HepG2 (cell line): ENCODE measurements around the gene TRAIP. TPM values are rescaled to one million over a fixed set of nuclear protein-coding genes. Genes with fewer than 3 reads are reported as not detected.

Experiments used
- ATF2 ChIP-seq: sonication (generic); formaldehyde crosslinking; IDR thresholded peaks from 2 replicates; pipeline ENCODE4 v1.4.0; 2020; ENCODE audit warnings: missing genetic modification reagents
- FOXO1 ChIP-seq: sonication (generic); formaldehyde crosslinking; IDR thresholded peaks from 2 replicates; pipeline ENCODE4 v1.4.0; 2020; ENCODE audit warnings: missing genetic modification reagents
- GPN1 ChIP-seq: sonication (generic); formaldehyde crosslinking; IDR thresholded peaks from 2 replicates; pipeline ENCODE4 v1.5.1; 2020; ENCODE audit warnings: missing genetic modification reagents, borderline replicate concordance
- GTF3A ChIP-seq: sonication (generic); formaldehyde crosslinking; conservative IDR thresholded peaks from 2 replicates; pipeline ENCODE4 v1.4.0; 2020; ENCODE audit warnings: mild to moderate bottlenecking, missing genetic modification reagents
- HDAC1 ChIP-seq: sonication (generic); formaldehyde crosslinking; IDR thresholded peaks from 2 replicates; pipeline ENCODE4 v1.5.1; 2020; ENCODE audit warnings: mild to moderate bottlenecking, missing genetic modification reagents
- HMG20B ChIP-seq: conservative IDR thresholded peaks from 2 replicates; pipeline ENCODE4 v1.6.1; 2016; ENCODE audit warnings: missing genetic modification reagents, missing compliant biosample characterization
- IRF9 ChIP-seq: sonication (generic); formaldehyde crosslinking; IDR thresholded peaks from 2 replicates; pipeline ENCODE4 v1.8.0; 2022; ENCODE audit warnings: missing genetic modification reagents, mild to moderate bottlenecking, borderline replicate concordance
- ISL2 ChIP-seq: sonication (generic); formaldehyde crosslinking; IDR thresholded peaks from 2 replicates; pipeline ENCODE4 v1.5.0; 2020; ENCODE audit warnings: missing genetic modification reagents
- MTF1 ChIP-seq: sonication (generic); formaldehyde crosslinking; IDR thresholded peaks from 2 replicates; pipeline ENCODE4 v1.5.0; 2020; ENCODE audit warnings: missing genetic modification reagents
- MXD4 ChIP-seq: IDR thresholded peaks from 2 replicates; pipeline ENCODE4 v1.6.1; 2016; ENCODE audit warnings: mild to moderate bottlenecking, missing biosample characterization, missing genetic modification reagents
- MYPOP ChIP-seq: sonication (generic); formaldehyde crosslinking; IDR thresholded peaks from 2 replicates; pipeline ENCODE4 v1.8.1; 2023; ENCODE audit warnings: mild to moderate bottlenecking, moderate library complexity, missing genetic modification reagents
- NR1H2 ChIP-seq: sonication (generic); formaldehyde crosslinking; IDR thresholded peaks from 2 replicates; pipeline ENCODE4 v1.8.1; 2022; ENCODE audit warnings: low read depth, missing genetic modification reagents, borderline replicate concordance
- PHF8 ChIP-seq: sonication (generic); formaldehyde crosslinking; IDR thresholded peaks from 2 replicates; pipeline ENCODE4 v1.5.0; 2020; ENCODE audit warnings: missing genetic modification reagents
- SAP130 ChIP-seq: IDR thresholded peaks from 2 replicates; pipeline ENCODE4 v1.6.1; 2016; ENCODE audit warnings: low read depth
- SUZ12 ChIP-seq: fragments of 150-350 bp; IDR thresholded peaks from 2 replicates; pipeline ENCODE4 v1.6.1; 2014; ENCODE audit warnings: low read depth, low read length
- YY1 ChIP-seq: IDR thresholded peaks from 2 replicates; pipeline ENCODE4 v1.6.1; 2011; ENCODE audit warnings: low read length, low read depth, moderate library complexity, mild to moderate bottlenecking; ENCODE audit not compliant: insufficient read depth, insufficient replicate concordance
- ZNF142 ChIP-seq: sonication (generic); formaldehyde crosslinking; IDR thresholded peaks from 2 replicates; pipeline ENCODE4 v1.4.0; 2020; ENCODE audit warnings: missing genetic modification reagents
- ZNF207 ChIP-seq: fragments of 450-650 bp; IDR thresholded peaks from 2 replicates; pipeline ENCODE4 v1.6.1; 2016; ENCODE audit warnings: antibody characterized with exemption, borderline replicate concordance
- ZNF674 ChIP-seq: sonication (generic); formaldehyde crosslinking; IDR thresholded peaks from 2 replicates; pipeline ENCODE4 v1.5.0; 2020; ENCODE audit warnings: low read depth, mild to moderate bottlenecking, missing genetic modification reagents
- ZNF777 ChIP-seq: sonication (generic); formaldehyde crosslinking; IDR thresholded peaks from 2 replicates; pipeline ENCODE4 v1.4.0; 2020; ENCODE audit warnings: missing genetic modification reagents
- polyA plus RNA-seq, 8 experiments: library from polyadenylated mRNA; depleted of rRNA in 3 of 8; stranded (reverse) in 7 of 8; unstranded in 1 of 8; fragments of >200 nt; fragmentation: Illumina TruSeq in 4 of 8; extraction: Trizol in 4 of 8; gene quantifications; 2 replicates each; pipeline versions ENCODE4 v1.2.1 to v1.2.3, GENCODE V29; 2011 to 2016; ENCODE audit warnings: low read depth in 4 of 8, missing spikeins in 1 of 8, mixed read lengths in 1 of 8; ENCODE audit not compliant: insufficient read depth in 1 of 8
- total RNA-seq, 5 experiments: library from RNA; depleted of rRNA; stranded (reverse); fragments of >200 nt; fragmentation: Illumina TruSeq; extraction: Trizol; gene quantifications; 2 replicates each; pipeline ENCODE4 v1.2.3, GENCODE V29; 2016; ENCODE audit warnings: low read depth in 1 of 5

TRAIP gene
- total and polyA plus RNA-seq, 2 of the 13 experiments (the other 11 are each of a cell fraction or from before 2014, with no cell fraction given) = 13.9 to 23.9 TPM

- TF ChIP-seq ZNF142 (CRISPR knock-in tag) = no peak
- 0 out of 2 replicates have a peak, but pooled peaks have one; percentile 25 for TF ChIP-seq MXD4 (CRISPR knock-in tag)
- TF ChIP-seq GTF3A (CRISPR knock-in tag) = no peak
- TF ChIP-seq SUZ12 = no peak
- TF ChIP-seq HDAC1 (CRISPR knock-in tag) = peak; percentile 77
- TF ChIP-seq MYPOP (CRISPR knock-in tag) = peak; percentile 24; the same call in 1 of the 2 replicates
- peak; percentile 46 for TF ChIP-seq YY1
- TF ChIP-seq ZNF207 = no peak
- no peak for TF ChIP-seq HMG20B (CRISPR knock-in tag)
- TF ChIP-seq ISL2 (CRISPR knock-in tag) = no peak
- no peak for TF ChIP-seq MTF1 (CRISPR knock-in tag)
- TF ChIP-seq GPN1 (CRISPR knock-in tag) = 0 out of 2 replicates have a peak, but pooled peaks have one; percentile 40
- TF ChIP-seq IRF9 (CRISPR knock-in tag) = no peak; the same call in 1 of the 2 replicates
- TF ChIP-seq ZNF674 (CRISPR knock-in tag) = no peak; the same call in 1 of the 2 replicates
- peak; percentile 82 for TF ChIP-seq SAP130 (CRISPR knock-in tag)
- 0 out of 2 replicates have a peak, but pooled peaks have one; percentile 6 for TF ChIP-seq FOXO1 (CRISPR knock-in tag)
- TF ChIP-seq PHF8 (CRISPR knock-in tag) = peak; percentile 57
- TF ChIP-seq ZNF777 = peak; percentile 97
- no peak for TF ChIP-seq NR1H2 (CRISPR knock-in tag)
- TF ChIP-seq ATF2 (CRISPR knock-in tag) = peak; percentile 72
These were observed 53.5 kb downstream of the TRAIP start, which contains the start of gene INKA1 (continued) for GRCh38 chr3:49802719-49803464.
